GM19239 (cell line): ENCODE results near the gene CACNB4.

Experiments used
- DNase-seq: peaks from one replicate; pipeline ENCODE4 v3.0.0; 2011; ENCODE audit warnings: low spot score; ENCODE audit not compliant: insufficient read length
- FAIRE-seq: peaks from 2 replicates; lab custom pipeline; 2011; peaks lifted over from hg19 to GRCh38; lab: Jason Lieb, UNC

CACNB4 gene

GRCh38 chr2:152056418-152056817, 42.4 kb downstream of the CACNB4 start:
- DNase-seq (no peak), FAIRE-seq (no peak)

- FAIRE-seq (no peak), DNase-seq (no peak)
These were observed 43.3 kb downstream of the CACNB4 start for GRCh38 chr2:152055366-152056108.

GRCh38 chr2:152054593-152054992, 44.3 kb downstream of the CACNB4 start:
- no peak for DNase-seq
- FAIRE-seq: no peak

GRCh38 chr2:152051436-152051835, 47.4 kb downstream of the CACNB4 start:
- peak; percentile 89 for FAIRE-seq

GRCh38 chr2:152050915-152051314, 47.9 kb downstream of the CACNB4 start:
- FAIRE-seq (peak; percentile 68), DNase-seq (no peak)

More at GRCh38 chr2:152051436-152051835, 47.4 kb downstream of the CACNB4 start:
- DNase-seq: no peak

GRCh38 chr2:152050341-152050740, 48.5 kb downstream of the CACNB4 start:
- no peak for DNase-seq
- no peak for FAIRE-seq

- DNase-seq (no peak), FAIRE-seq (peak; percentile 21)
These were observed 49.3 kb downstream of the CACNB4 start for GRCh38 chr2:152049541-152049940.

- DNase-seq (no peak), FAIRE-seq (peak; percentile 21)
These were observed 50.9 kb downstream of the CACNB4 start for GRCh38 chr2:152047824-152048471.

- DNase-seq: no peak
- peak; percentile 91 for FAIRE-seq
These were observed 51.9 kb downstream of the CACNB4 start for GRCh38 chr2:152046940-152047339.

GRCh38 chr2:152042636-152043615, 55.9 kb downstream of the CACNB4 start:
- FAIRE-seq (no peak), DNase-seq (no peak)

- DNase-seq (no peak), FAIRE-seq (no peak)
These were observed 60.3 kb downstream of the CACNB4 start for GRCh38 chr2:152038441-152038958.

GRCh38 chr2:152037743-152038435, 61.0 kb downstream of the CACNB4 start:
- DNase-seq (no peak), FAIRE-seq (no peak)

- peak; percentile 45 for DNase-seq
- FAIRE-seq: peak; percentile 97
These were observed 62.0 kb downstream of the CACNB4 start for GRCh38 chr2:152036611-152037469.

- FAIRE-seq (no peak), DNase-seq (no peak)
These were observed 64.5 kb downstream of the CACNB4 start for GRCh38 chr2:152034257-152034801.

GRCh38 chr2:152033011-152033925, 65.6 kb downstream of the CACNB4 start:
- DNase-seq: no peak
- FAIRE-seq: no peak

- no peak for DNase-seq
- no peak for FAIRE-seq
These were observed 67.0 kb downstream of the CACNB4 start for GRCh38 chr2:152031747-152032306.
